HG03442 (cell line): Measurements from ENCODE around the gene TREH.

Source experiments
- ATAC-seq: cut with Tn5 transposase; IDR thresholded peaks from one replicate; pipeline ENCODE4 v1.9.1; 2021; ENCODE audit warnings: mild to moderate bottlenecking, moderate library complexity; ENCODE audit not compliant: unreplicated experiment

Gene TREH

GRCh38 chr11:118671254-118671653 lies 8.2 kb downstream of the TREH start:
- ATAC-seq: no peak

GRCh38 chr11:118670063-118670462 lies 9.4 kb downstream of the TREH start:
- no peak for ATAC-seq

GRCh38 chr11:118666371-118666770 lies 13.1 kb downstream of the TREH start:
- ATAC-seq: no peak

GRCh38 chr11:118663902-118664301 lies 15.5 kb downstream of the TREH start:
- ATAC-seq: no peak

GRCh38 chr11:118663381-118663780 lies 16.1 kb downstream of the TREH start:
- no peak for ATAC-seq

- ATAC-seq: no peak
Observed at GRCh38 chr11:118662401-118663271, 16.8 kb downstream of the TREH start.

GRCh38 chr11:118661425-118662301 lies 17.8 kb downstream of the TREH start:
- ATAC-seq: no peak

- ATAC-seq: no peak
Observed at GRCh38 chr11:118660681-118661424, 18.6 kb downstream of the TREH start.

- no peak for ATAC-seq
Observed at GRCh38 chr11:118659953-118660680, 19.3 kb downstream of the TREH start.

- ATAC-seq: peak; percentile 69
Observed at GRCh38 chr11:118659314-118659952, 20.0 kb downstream of the TREH start.

- no peak for ATAC-seq
Observed at GRCh38 chr11:118658429-118659313, 20.8 kb downstream of the TREH start.

- ATAC-seq: no peak
Observed at GRCh38 chr11:118657709-118658428, 21.6 kb downstream of the TREH start.

GRCh38 chr11:118657238-118657637 lies 22.2 kb downstream of the TREH start:
- ATAC-seq: no peak

- no peak for ATAC-seq
Observed at GRCh38 chr11:118656563-118657165, 22.8 kb downstream of the TREH start.

GRCh38 chr11:118655486-118656190 lies 23.8 kb downstream of the TREH start:
- no peak for ATAC-seq

- no peak for ATAC-seq
Observed at GRCh38 chr11:118653684-118654390, 25.6 kb downstream of the TREH start.
